Measurements from ENCODE around the gene ASIC3.

Gene ASIC3

GRCh38 chr7:151082141-151083070 is 34.1 kb downstream of the ASIC3 start:
- 81 to 87% methylated on average over 27 to 37 of the region's 42 CpGs for WGBS, 2 experiments (ENCODE audit: insufficient coverage in 2 of 2)
- H3K4me1 ChIP-seq (ENCODE audit: control insufficient read depth, insufficient read depth, low read length, poor library complexity, severe bottlenecking): peaks cover 54% of the 10 kb centered on the region

GRCh38 chr7:151083071-151083823 is 34.9 kb downstream of the ASIC3 start, which contains the start of gene TMUB1:
Gene TMUB1, minus strand, starts transcription at chr7:151083493. Its CDS starts 930 bp downstream, at chr7:151082563.
- Histone ChIP-seq H3K4me1 (ENCODE audit: control insufficient read depth, insufficient read depth, low read length, poor library complexity, severe bottlenecking) (peaks cover 47% of the 10 kb centered on the region), H3K4me3 (ENCODE audit: extremely low read depth, insufficient read depth, low read length, poor library complexity, severe bottlenecking) (peak within 1 kb of the TSS; percentile 78), H3K27ac (ENCODE audit: low read depth, low read length, severe bottlenecking) (no peak within 1 kb of the TSS), H3K9me3 (ENCODE audit: control insufficient read depth, low read length) (no peaks in the 10 kb centered on the region), H3K36me3 (ENCODE audit: control insufficient read depth, insufficient read depth, low read length) (peaks cover 17% of the 10 kb centered on the region)
- 2 to 6% methylated on average over 21 to 30 of the region's 69 CpGs for WGBS, 2 experiments (ENCODE audit: insufficient coverage in 2 of 2)

More at GRCh38 chr7:151082141-151083070, 34.1 kb downstream of the ASIC3 start:
- peak overlapping the region; percentile 78 for H3K4me3 ChIP-seq (ENCODE audit: extremely low read depth, insufficient read depth, low read length, poor library complexity, severe bottlenecking)
- peaks cover 20% of the 10 kb centered on the region for H3K36me3 ChIP-seq (ENCODE audit: control insufficient read depth, insufficient read depth, low read length)
- H3K9me3 ChIP-seq (ENCODE audit: control insufficient read depth, low read length): no peaks in the 10 kb centered on the region
- no peak overlapping the region for H3K27ac ChIP-seq (ENCODE audit: low read depth, low read length, severe bottlenecking)

- Histone ChIP-seq H3K36me3 (ENCODE audit: control insufficient read depth, insufficient read depth, low read length) (peaks cover 15% of the 10 kb centered on the region), H3K9me3 (ENCODE audit: control insufficient read depth, low read length) (no peaks in the 10 kb centered on the region), H3K27ac (ENCODE audit: low read depth, low read length, severe bottlenecking) (no peak overlapping the region), H3K4me1 (ENCODE audit: control insufficient read depth, insufficient read depth, low read length, poor library complexity, severe bottlenecking) (peaks cover 45% of the 10 kb centered on the region), H3K4me3 (ENCODE audit: extremely low read depth, insufficient read depth, low read length, poor library complexity, severe bottlenecking) (peak overlapping the region; percentile 78)
- 0% methylated on average over 1 of the region's 3 CpGs; no CpG with 5 or more reads in 1 of the 2 experiments for WGBS, 2 experiments (ENCODE audit: insufficient coverage in 2 of 2)
Measured at GRCh38 chr7:151083824-151084160, 35.5 kb downstream of the ASIC3 start.

- Histone ChIP-seq H3K4me3 (ENCODE audit: extremely low read depth, insufficient read depth, low read length, poor library complexity, severe bottlenecking) (peak overlapping the region; percentile 46), H3K4me1 (ENCODE audit: control insufficient read depth, insufficient read depth, low read length, poor library complexity, severe bottlenecking) (peaks cover 47% of the 10 kb centered on the region), H3K27ac (ENCODE audit: low read depth, low read length, severe bottlenecking) (no peak overlapping the region), H3K36me3 (ENCODE audit: control insufficient read depth, insufficient read depth, low read length) (peaks cover 13% of the 10 kb centered on the region), H3K9me3 (ENCODE audit: control insufficient read depth, low read length) (no peaks in the 10 kb centered on the region)
- WGBS, 2 experiments (ENCODE audit: insufficient coverage in 2 of 2): 40 to 50% methylated on average over 4 to 5 of the region's 5 CpGs
Measured at GRCh38 chr7:151085329-151085690, 37.0 kb downstream of the ASIC3 start.

DNA sequence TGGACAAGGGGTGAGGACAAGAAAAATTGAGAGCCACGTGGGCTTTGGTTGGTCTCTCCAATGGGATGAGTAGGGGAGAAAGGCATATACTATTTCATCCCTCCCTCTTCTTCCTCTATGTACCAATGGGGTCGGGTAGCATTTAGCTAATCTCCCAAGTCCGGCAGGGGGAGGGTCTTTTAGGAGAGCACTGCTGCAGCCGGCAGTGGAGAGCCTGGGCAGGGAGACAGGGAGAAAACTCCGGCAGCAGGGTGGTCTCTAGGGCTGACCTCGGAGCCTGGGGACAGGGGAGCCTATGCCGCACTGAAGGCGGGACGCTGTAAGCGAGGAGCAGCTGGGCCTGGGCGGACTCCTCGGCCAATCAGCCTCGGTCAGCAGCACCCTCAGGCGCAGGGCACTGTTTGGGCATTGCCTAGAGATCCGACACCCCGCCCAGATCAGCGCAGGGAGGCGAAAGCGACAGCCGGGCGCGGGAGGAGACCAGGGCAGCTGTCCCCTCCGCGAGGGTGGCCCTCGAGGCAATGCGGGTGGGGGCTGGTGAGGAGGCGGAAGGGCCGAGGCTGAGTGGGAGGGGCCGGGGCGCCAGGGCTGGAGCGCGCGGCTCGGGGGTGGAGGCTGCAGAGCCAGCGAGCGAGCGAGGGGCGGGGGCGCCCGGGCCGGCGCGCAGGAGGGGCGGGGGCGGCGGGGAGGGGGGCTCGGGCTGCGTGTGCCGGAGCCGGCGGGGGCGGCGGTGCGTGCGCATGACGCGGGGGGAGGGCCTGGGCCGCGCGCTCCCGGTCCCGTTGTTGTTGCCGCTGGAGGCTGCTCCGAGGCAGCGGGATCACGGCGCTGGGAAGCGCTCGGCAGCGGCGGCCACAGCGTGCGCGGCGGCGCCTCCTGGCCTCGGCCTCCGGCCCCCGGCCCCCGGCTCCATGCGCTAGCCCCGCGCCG is 37.6 kb downstream of the ASIC3 start, which contains the start of gene AGAP3:
TSS of gene AGAP3 (plus strand) at position 785 of the 930 bp plus-strand sequence. CDS start 267 bp downstream, outside the sequence.
- H3K36me3 ChIP-seq (ENCODE audit: control insufficient read depth, insufficient read depth, low read length): peaks cover 16% of the 10 kb centered on the region
- H3K4me1 ChIP-seq (ENCODE audit: control insufficient read depth, insufficient read depth, low read length, poor library complexity, severe bottlenecking): peaks cover 50% of the 10 kb centered on the region
- H3K9me3 ChIP-seq (ENCODE audit: control insufficient read depth, low read length): no peaks in the 10 kb centered on the region
- peak within 1 kb of the TSS; percentile 87 for H3K4me3 ChIP-seq (ENCODE audit: extremely low read depth, insufficient read depth, low read length, poor library complexity, severe bottlenecking)
- 0% methylated on average over 46 to 62 of the region's 84 CpGs for WGBS, 2 experiments (ENCODE audit: insufficient coverage in 2 of 2)
- H3K27ac ChIP-seq (ENCODE audit: low read depth, low read length, severe bottlenecking): peak within 1 kb of the TSS; percentile 71

- no peaks in the 10 kb centered on the region for H3K9me3 ChIP-seq (ENCODE audit: control insufficient read depth, low read length)
- peaks cover 51% of the 10 kb centered on the region for H3K4me1 ChIP-seq (ENCODE audit: control insufficient read depth, insufficient read depth, low read length, poor library complexity, severe bottlenecking)
- peak overlapping the region; percentile 13 for H3K27ac ChIP-seq (ENCODE audit: low read depth, low read length, severe bottlenecking)
- H3K36me3 ChIP-seq (ENCODE audit: control insufficient read depth, insufficient read depth, low read length): peaks cover 15% of the 10 kb centered on the region
- WGBS, 2 experiments (ENCODE audit: insufficient coverage in 2 of 2): 0% methylated on average over 23 to 47 of the region's 56 CpGs
- H3K4me3 ChIP-seq (ENCODE audit: extremely low read depth, insufficient read depth, low read length, poor library complexity, severe bottlenecking): peak overlapping the region; percentile 87
Measured at GRCh38 chr7:151086802-151087244, 38.5 kb downstream of the ASIC3 start.

GRCh38 chr7:151087245-151088018 is 39.1 kb downstream of the ASIC3 start:
- Histone ChIP-seq H3K4me3 (ENCODE audit: extremely low read depth, insufficient read depth, low read length, poor library complexity, severe bottlenecking) (peak overlapping the region; percentile 87), H3K36me3 (ENCODE audit: control insufficient read depth, insufficient read depth, low read length) (peaks cover 21% of the 10 kb centered on the region), H3K27ac (ENCODE audit: low read depth, low read length, severe bottlenecking) (peak overlapping the region; percentile 13), H3K4me1 (ENCODE audit: control insufficient read depth, insufficient read depth, low read length, poor library complexity, severe bottlenecking) (peaks cover 46% of the 10 kb centered on the region), H3K9me3 (ENCODE audit: control insufficient read depth, low read length) (no peaks in the 10 kb centered on the region)
- 1% methylated on average over 29 to 59 of the region's 70 CpGs for WGBS, 2 experiments (ENCODE audit: insufficient coverage in 2 of 2)

DNA sequence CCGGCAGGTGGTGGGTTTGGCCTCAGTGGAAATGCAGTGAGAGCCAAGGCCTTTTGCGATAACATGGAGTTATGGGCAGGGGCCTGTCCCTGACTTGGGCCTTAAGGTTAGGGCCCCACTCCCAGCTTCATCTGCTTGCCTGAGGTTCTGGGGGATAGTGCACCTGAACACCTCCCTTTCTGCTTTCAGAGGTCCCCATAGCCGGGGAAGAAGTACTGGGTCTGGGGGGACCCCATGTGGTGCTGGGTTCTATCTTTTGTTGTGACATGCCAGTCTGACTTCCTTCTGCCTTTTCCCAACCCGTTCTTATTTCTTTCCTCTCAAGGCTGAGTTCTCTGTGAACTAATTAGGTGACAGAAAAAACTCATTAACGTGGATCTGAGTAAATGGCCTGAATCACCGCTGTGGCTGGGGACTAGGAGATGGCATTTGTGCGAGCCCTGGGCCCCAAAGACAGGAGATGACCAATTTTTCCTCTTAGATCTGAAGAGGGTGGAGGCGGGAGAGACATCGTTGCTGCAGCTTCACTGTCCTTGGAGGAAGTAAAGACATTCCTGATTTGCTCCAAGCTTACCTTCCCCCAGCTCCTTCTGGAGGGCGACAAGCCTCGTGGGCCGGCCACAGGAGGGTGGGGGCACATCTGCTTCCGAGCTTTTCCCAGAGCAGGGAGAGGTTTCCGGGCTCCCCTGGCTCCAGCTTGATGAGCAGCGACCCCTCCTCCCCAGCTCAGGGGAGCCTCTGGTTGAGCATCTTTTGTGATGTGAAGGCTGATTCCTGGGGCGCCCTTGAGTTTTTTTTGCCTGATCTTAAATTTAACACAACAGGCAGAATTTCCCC is 39.9 kb downstream of the ASIC3 start:
- H3K9me3 ChIP-seq (ENCODE audit: control insufficient read depth, low read length): no peaks in the 10 kb centered on the region
- WGBS, 2 experiments (ENCODE audit: insufficient coverage in 2 of 2): 17 to 22% methylated on average over 8 to 9 of the region's 16 CpGs
- peaks cover 29% of the 10 kb centered on the region for H3K36me3 ChIP-seq (ENCODE audit: control insufficient read depth, insufficient read depth, low read length)
- peaks cover 43% of the 10 kb centered on the region for H3K4me1 ChIP-seq (ENCODE audit: control insufficient read depth, insufficient read depth, low read length, poor library complexity, severe bottlenecking)
- peak overlapping the region; percentile 87 for H3K4me3 ChIP-seq (ENCODE audit: extremely low read depth, insufficient read depth, low read length, poor library complexity, severe bottlenecking)
- peak overlapping the region; percentile 80 for H3K27ac ChIP-seq (ENCODE audit: low read depth, low read length, severe bottlenecking)
